ENCODE results near the gene RBM20.

The RBM20 gene

GRCh38 chr10:110847374-110847773, 203.2 kb downstream of the RBM20 start:
- FAIRE-seq (no peak), DNase-seq (ENCODE audit: insufficient read length, low spot score) (no peak)
- no peak for TF ChIP-seq CTCF (IDR thresholded peaks at IDR 0.05; ENCODE audit: insufficient read depth, missing control alignments)

- FAIRE-seq: no peak
- TF ChIP-seq CTCF (IDR thresholded peaks at IDR 0.05; ENCODE audit: insufficient read depth, missing control alignments): no peak
- DNase-seq (ENCODE audit: insufficient read length, low spot score): no peak
Measured at GRCh38 chr10:110848106-110848505, 204.0 kb downstream of the RBM20 start.

GRCh38 chr10:110850099-110850498, 206.0 kb downstream of the RBM20 start:
- DNase-seq (ENCODE audit: insufficient read length, low spot score) (no peak), FAIRE-seq (no peak)
- TF ChIP-seq CTCF (IDR thresholded peaks at IDR 0.05; ENCODE audit: insufficient read depth, missing control alignments): no peak

- FAIRE-seq (no peak), DNase-seq (ENCODE audit: insufficient read length, low spot score) (no peak)
- no peak for TF ChIP-seq CTCF (IDR thresholded peaks at IDR 0.05; ENCODE audit: insufficient read depth, missing control alignments)
Measured at GRCh38 chr10:110851020-110851612, 207.0 kb downstream of the RBM20 start.

- TF ChIP-seq CTCF (IDR thresholded peaks at IDR 0.05; ENCODE audit: insufficient read depth, missing control alignments): no peak
- no peak for DNase-seq (ENCODE audit: insufficient read length, low spot score)
- FAIRE-seq: no peak
Measured at GRCh38 chr10:110852255-110852896, 208.2 kb downstream of the RBM20 start.

GRCh38 chr10:110852947-110853346, 208.8 kb downstream of the RBM20 start:
- DNase-seq (ENCODE audit: insufficient read length, low spot score) (no peak), FAIRE-seq (no peak)

More at GRCh38 chr10:110852947-110853346, 208.8 kb downstream of the RBM20 start:
- no peak for TF ChIP-seq CTCF (IDR thresholded peaks at IDR 0.05; ENCODE audit: insufficient read depth, missing control alignments)

Measured in D721Med (cell line).